ENCODE measurements around the gene CHURC1. TPM values are rescaled to one million over a fixed set of nuclear protein-coding genes. Genes with fewer than 3 reads are reported as not detected.

Gene CHURC1
- total RNA-seq, 2 experiments from 2014 or later = 50.1 to 54.0 TPM

DNA sequence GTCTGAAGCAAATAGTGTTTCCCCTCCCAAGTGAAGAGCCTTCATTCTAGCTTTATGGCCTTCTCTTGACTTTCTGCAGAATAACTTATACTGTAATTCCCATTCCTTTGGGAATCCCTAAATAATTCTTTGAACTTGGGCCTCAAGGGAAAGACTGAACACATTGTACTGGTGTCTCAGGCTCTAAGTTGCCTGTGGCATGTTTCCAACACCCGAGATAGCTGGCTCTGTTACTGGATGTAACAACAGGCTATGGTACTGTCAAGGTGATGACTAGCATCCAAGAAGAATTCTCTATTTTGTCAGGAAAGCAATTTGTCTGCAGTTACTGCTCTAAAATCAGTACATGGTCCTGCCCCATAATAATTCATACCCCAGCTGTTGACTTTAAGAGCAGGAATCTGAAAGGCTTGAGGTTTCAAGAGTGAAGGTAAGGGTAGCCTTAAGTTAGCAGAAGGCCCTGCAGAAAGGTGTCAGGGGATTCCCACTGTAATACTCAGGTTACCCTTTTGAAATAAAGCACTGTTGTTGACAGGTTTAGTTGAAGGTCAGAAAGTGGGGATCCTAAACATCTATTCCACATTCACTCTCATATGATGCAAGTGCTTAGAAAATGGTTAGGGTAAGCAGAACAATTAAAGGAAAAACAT, 23.0 kb downstream of the CHURC1 start:
- CTCF ChIA-PET = interaction anchor here (0.9 to 2.2 kb wide), 3 partner anchors 12 to 114 kb away, joined by 3 to 7 read pairs (median 3); no protein-coding TSS in a partner anchor
- Mint-ChIP-seq H3K4me3 (peak overlapping the region; percentile 5), H3K27ac (peak overlapping the region; percentile 54), H3K36me3 (ENCODE audit: low read depth) (peaks cover 100% of the 10 kb centered on the region), H3K27me3 (no peaks in the 10 kb centered on the region), H3K4me1 (ENCODE audit: low read depth) (peaks cover 76% of the 10 kb centered on the region), H3K9me3 (no peaks in the 10 kb centered on the region)
- ATAC-seq (ENCODE audit: poor library complexity) = no peak
- no peak overlapping the region for H3K27ac ChIP-seq (ENCODE audit: low read depth in 1 of 2, low read length in 2 of 2)
- no peak for TF ChIP-seq CTCF (IDR thresholded peaks at IDR 0.05)
- no peaks in the 10 kb centered on the region for H3K9me3 ChIP-seq (ENCODE audit: control insufficient read depth in 1 of 2, insufficient read depth in 1 of 2, low read length in 2 of 2)
- peaks cover 69% of the 10 kb centered on the region for H3K36me3 ChIP-seq (ENCODE audit: insufficient read depth, low read length)
- peaks cover 7% of the 10 kb centered on the region for H3K4me1 ChIP-seq (ENCODE audit: insufficient read depth, low read length)
- intact Hi-C loops (cut with DNase I, micrococcal nuclease) = no loop called here
- no peak for DNase-seq
- H3K27me3 ChIP-seq (ENCODE audit: control insufficient read depth in 1 of 2, insufficient read depth in 2 of 2, low read length in 2 of 2) = no peaks in the 10 kb centered on the region
- POLR2A ChIA-PET = interaction anchor here (0.6 to 2.0 kb wide), 4 partner anchors 13 to 27 kb away, joined by 3 to 9 read pairs (median 3); partner anchors contain the start of gene CHURC1
- no peak overlapping the region for H3K4me3 ChIP-seq (ENCODE audit: low read length)

GRCh38 chr14:64937821-64938193, 23.6 kb downstream of the CHURC1 start:
- H3K27ac ChIP-seq (ENCODE audit: low read depth in 1 of 2, low read length in 2 of 2) = no peak overlapping the region
- H3K36me3 ChIP-seq (ENCODE audit: insufficient read depth, low read length) = peaks cover 68% of the 10 kb centered on the region
- ATAC-seq (ENCODE audit: poor library complexity) = no peak
- ChIA-PET CTCF (interaction anchor here (1.3 kb wide), 1 partner anchor 13 kb away, joined by 3 read pairs; no protein-coding TSS in a partner anchor), POLR2A (interaction anchor here (0.6 to 1.3 kb wide), 3 partner anchors 20 to 745 kb away, joined by 3 read pairs; no protein-coding TSS in a partner anchor)
- no peaks in the 10 kb centered on the region for H3K27me3 ChIP-seq (ENCODE audit: control insufficient read depth in 1 of 2, insufficient read depth in 2 of 2, low read length in 2 of 2)
- no peak for TF ChIP-seq CTCF (IDR thresholded peaks at IDR 0.05)
- intact Hi-C loops (cut with DNase I, micrococcal nuclease) = no loop called here
- no peak overlapping the region for H3K4me3 ChIP-seq (ENCODE audit: low read length)
- no peak for DNase-seq
- H3K4me1 ChIP-seq (ENCODE audit: insufficient read depth, low read length) = peaks cover 10% of the 10 kb centered on the region
- H3K9me3 ChIP-seq (ENCODE audit: control insufficient read depth in 1 of 2, insufficient read depth in 1 of 2, low read length in 2 of 2) = no peaks in the 10 kb centered on the region
- Mint-ChIP-seq H3K27me3 (no peaks in the 10 kb centered on the region), H3K4me1 (ENCODE audit: low read depth) (peaks cover 77% of the 10 kb centered on the region), H3K9me3 (no peaks in the 10 kb centered on the region), H3K27ac (peak overlapping the region; percentile 54), H3K4me3 (no peak overlapping the region), H3K36me3 (ENCODE audit: low read depth) (peaks cover 97% of the 10 kb centered on the region)

GRCh38 chr14:64938972-64939816, 24.9 kb downstream of the CHURC1 start:
- Mint-ChIP-seq H3K27ac (peak overlapping the region; percentile 74), H3K4me1 (ENCODE audit: low read depth) (peaks cover 90% of the 10 kb centered on the region), H3K4me3 (no peak overlapping the region), H3K9me3 (no peaks in the 10 kb centered on the region), H3K36me3 (ENCODE audit: low read depth) (peaks cover 97% of the 10 kb centered on the region), H3K27me3 (no peaks in the 10 kb centered on the region)
- H3K4me1 ChIP-seq (ENCODE audit: insufficient read depth, low read length) = peaks cover 19% of the 10 kb centered on the region
- no peak overlapping the region for H3K4me3 ChIP-seq (ENCODE audit: low read length)
- ATAC-seq (ENCODE audit: poor library complexity) (no peak), DNase-seq (no peak)
- TF ChIP-seq CTCF (IDR thresholded peaks at IDR 0.05) = no peak
- ChIA-PET POLR2A (no interaction called here), CTCF (interaction anchor here (0.6 to 1.3 kb wide), 2 partner anchors 14 to 364 kb away, joined by 3 read pairs; no protein-coding TSS in a partner anchor)
- H3K27me3 ChIP-seq (ENCODE audit: control insufficient read depth in 1 of 2, insufficient read depth in 2 of 2, low read length in 2 of 2) = no peaks in the 10 kb centered on the region
- H3K36me3 ChIP-seq (ENCODE audit: insufficient read depth, low read length) = peaks cover 65% of the 10 kb centered on the region
- intact Hi-C loops (cut with DNase I, micrococcal nuclease) = no loop called here
- H3K27ac ChIP-seq (ENCODE audit: low read depth in 1 of 2, low read length in 2 of 2) = no peak overlapping the region
- no peaks in the 10 kb centered on the region for H3K9me3 ChIP-seq (ENCODE audit: control insufficient read depth in 1 of 2, insufficient read depth in 1 of 2, low read length in 2 of 2)

All from CD4-positive, alpha-beta T cell (primary cell).